Mucosa of stomach (tissue), 1 donor: ENCODE measurements around the gene ARL4D.
"Not testable (repeated sequence)": the region's sequence is repeated elsewhere in the genome, so short reads cannot be mapped to it uniquely, and the experiment has no call there.

Source experiments
- H3K27me3 ChIP-seq: one replicate; pipeline ENCODE4 v1.7.0; 2013; ENCODE audit warnings: mild to moderate bottlenecking, low read length; ENCODE audit not compliant: control insufficient read depth, insufficient read depth
- H3K36me3 ChIP-seq: one replicate; pipeline ENCODE4 v1.7.0; 2013; ENCODE audit warnings: low read length; ENCODE audit not compliant: control insufficient read depth, insufficient read depth
- H3K4me1 ChIP-seq: one replicate; pipeline ENCODE4 v1.7.0; 2013; ENCODE audit warnings: mild to moderate bottlenecking, low read length; ENCODE audit not compliant: control insufficient read depth, insufficient read depth
- H3K4me3 ChIP-seq: one replicate; pipeline ENCODE4 v1.7.0; 2013; ENCODE audit warnings: low read length
- H3K9ac ChIP-seq: one replicate; pipeline ENCODE4 v1.7.0; 2013; ENCODE audit warnings: mild to moderate bottlenecking, low read length, moderate library complexity
- H3K9me3 ChIP-seq: one replicate; pipeline ENCODE4 v1.7.0; 2013; ENCODE audit warnings: mild to moderate bottlenecking, low read length, moderate library complexity; ENCODE audit not compliant: control insufficient read depth
- donor health status: Pancreatic carcinoma.

ARL4D gene

GRCh38 chr17:43373356-43373755, 25.4 kb upstream of the ARL4D start:
- H3K9me3 ChIP-seq: no peaks in the 10 kb centered on the region
- peaks cover 10% of the 10 kb centered on the region for H3K4me1 ChIP-seq
- H3K9ac ChIP-seq: no peak overlapping the region
- H3K27me3 ChIP-seq: no peaks in the 10 kb centered on the region
- H3K4me3 ChIP-seq: no peak overlapping the region
- H3K36me3 ChIP-seq: no peaks in the 10 kb centered on the region

GRCh38 chr17:43375915-43376314, 22.9 kb upstream of the ARL4D start:
- H3K4me1 ChIP-seq, H3K27me3 ChIP-seq, H3K4me3 ChIP-seq, H3K9me3 ChIP-seq, H3K36me3 ChIP-seq, H3K9ac ChIP-seq: not testable (repeated sequence)

GRCh38 chr17:43377056-43377810, 21.6 kb upstream of the ARL4D start:
- H3K9ac ChIP-seq: no peak overlapping the region
- no peaks in the 10 kb centered on the region for H3K36me3 ChIP-seq
- no peaks in the 10 kb centered on the region for H3K27me3 ChIP-seq
- no peaks in the 10 kb centered on the region for H3K4me1 ChIP-seq
- no peak overlapping the region for H3K4me3 ChIP-seq
- peaks cover 10% of the 10 kb centered on the region for H3K9me3 ChIP-seq

- Histone ChIP-seq H3K4me1 (no peaks in the 10 kb centered on the region), H3K36me3 (no peaks in the 10 kb centered on the region), H3K9me3 (peaks cover 10% of the 10 kb centered on the region), H3K4me3 (no peak overlapping the region), H3K27me3 (no peaks in the 10 kb centered on the region), H3K9ac (no peak overlapping the region)
These were observed 20.0 kb upstream of the ARL4D start for GRCh38 chr17:43378766-43379165.

- Histone ChIP-seq H3K9ac (no peak overlapping the region), H3K4me3 (no peak overlapping the region), H3K36me3 (no peaks in the 10 kb centered on the region), H3K9me3 (peaks cover 10% of the 10 kb centered on the region), H3K4me1 (no peaks in the 10 kb centered on the region), H3K27me3 (no peaks in the 10 kb centered on the region)
These were observed 18.5 kb upstream of the ARL4D start for GRCh38 chr17:43380307-43380706.

GRCh38 chr17:43381204-43381603, 17.6 kb upstream of the ARL4D start:
- Histone ChIP-seq H3K36me3 (no peaks in the 10 kb centered on the region), H3K4me3 (no peak overlapping the region)

GRCh38 chr17:43381621-43382020, 17.2 kb upstream of the ARL4D start:
- no peaks in the 10 kb centered on the region for H3K4me1 ChIP-seq
- H3K9me3 ChIP-seq: peaks cover 10% of the 10 kb centered on the region
- H3K36me3 ChIP-seq: no peaks in the 10 kb centered on the region
- H3K9ac ChIP-seq: no peak overlapping the region
- no peaks in the 10 kb centered on the region for H3K27me3 ChIP-seq
- H3K4me3 ChIP-seq: no peak overlapping the region

More at GRCh38 chr17:43381204-43381603, 17.6 kb upstream of the ARL4D start:
- Histone ChIP-seq H3K27me3 (no peaks in the 10 kb centered on the region), H3K9ac (no peak overlapping the region), H3K4me1 (no peaks in the 10 kb centered on the region), H3K9me3 (peaks cover 10% of the 10 kb centered on the region)

GRCh38 chr17:43382776-43383175, 16.0 kb upstream of the ARL4D start:
- no peaks in the 10 kb centered on the region for H3K27me3 ChIP-seq
- H3K9ac ChIP-seq: no peak overlapping the region
- H3K36me3 ChIP-seq: no peaks in the 10 kb centered on the region
- no peak overlapping the region for H3K4me3 ChIP-seq
- peaks cover 6% of the 10 kb centered on the region for H3K4me1 ChIP-seq
- H3K9me3 ChIP-seq: peaks cover 10% of the 10 kb centered on the region

GRCh38 chr17:43383372-43383771, 15.4 kb upstream of the ARL4D start:
- no peaks in the 10 kb centered on the region for H3K36me3 ChIP-seq
- H3K9ac ChIP-seq: no peak overlapping the region
- peaks cover 6% of the 10 kb centered on the region for H3K4me1 ChIP-seq
- no peaks in the 10 kb centered on the region for H3K27me3 ChIP-seq
- H3K9me3 ChIP-seq: peaks cover 10% of the 10 kb centered on the region
- H3K4me3 ChIP-seq: no peak overlapping the region

- Histone ChIP-seq H3K9me3 (peaks cover 10% of the 10 kb centered on the region), H3K9ac (no peak overlapping the region), H3K27me3 (no peaks in the 10 kb centered on the region), H3K36me3 (no peaks in the 10 kb centered on the region), H3K4me3 (no peak overlapping the region), H3K4me1 (peaks cover 6% of the 10 kb centered on the region)
These were observed 14.8 kb upstream of the ARL4D start for GRCh38 chr17:43383826-43384475.

GRCh38 chr17:43384476-43384862, 14.3 kb upstream of the ARL4D start:
- Histone ChIP-seq H3K36me3 (no peaks in the 10 kb centered on the region), H3K4me3 (no peak overlapping the region), H3K27me3 (no peaks in the 10 kb centered on the region), H3K9me3 (peaks cover 10% of the 10 kb centered on the region), H3K4me1 (peaks cover 7% of the 10 kb centered on the region), H3K9ac (no peak overlapping the region)

- Histone ChIP-seq H3K4me1 (peaks cover 10% of the 10 kb centered on the region), H3K27me3 (no peaks in the 10 kb centered on the region), H3K4me3 (no peak overlapping the region), H3K36me3 (no peaks in the 10 kb centered on the region), H3K9me3 (peaks cover 3% of the 10 kb centered on the region), H3K9ac (no peak overlapping the region)
These were observed 13.6 kb upstream of the ARL4D start for GRCh38 chr17:43385046-43385831.
